ENCODE measurements around the gene ARHGAP31. TPM values are rescaled to one million over a fixed set of nuclear protein-coding genes. Genes with fewer than 3 reads are reported as not detected.
"Not testable (repeated sequence)": the region's sequence is repeated elsewhere in the genome, so short reads cannot be mapped to it uniquely, and the experiment has no call there.

Gene ARHGAP31
- total and polyA plus RNA-seq, 2 donors (not counting 1 experiment from before 2014, with no cell fraction given): 3.5 to 8.1 TPM

DNA sequence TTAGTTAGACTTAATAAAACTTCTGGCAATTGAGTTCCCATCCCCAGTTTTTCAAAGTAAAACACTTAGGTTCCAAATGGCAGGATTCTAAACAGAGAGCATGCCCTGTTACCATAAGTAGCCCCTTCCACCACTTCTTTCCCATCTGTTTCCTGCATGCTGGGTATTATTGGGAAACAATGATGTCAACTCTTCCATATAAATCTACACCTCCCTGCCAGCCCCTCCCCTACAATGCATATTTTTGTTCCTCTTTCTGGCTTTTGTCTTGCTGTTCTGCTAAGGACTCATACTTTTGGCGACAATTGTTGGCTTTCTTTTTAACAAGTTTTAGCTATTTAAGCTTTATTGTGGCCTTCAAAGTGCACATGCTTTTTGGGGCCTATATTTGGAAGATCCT, 11.1 kb downstream of the ARHGAP31 start:
- Histone ChIP-seq H3K27ac (ENCODE audit: insufficient read depth, low read length) (no peak overlapping the region), H2AFZ (ENCODE audit: low read length) (no peak overlapping the region), H3K79me2 (ENCODE audit: control insufficient read depth, insufficient read depth, low read length) (no peaks in the 10 kb centered on the region), H3K36me3 (ENCODE audit: control insufficient read depth, insufficient read depth, low read length) (no peaks in the 10 kb centered on the region), H3K9me3 (ENCODE audit: control insufficient read depth, insufficient read depth, low read depth, low read length) (no peaks in the 10 kb centered on the region), H3K4me2 (ENCODE audit: extremely low read depth, insufficient read depth, low read length) (no peak overlapping the region), H3K9ac (ENCODE audit: insufficient read depth, low read length) (no peak overlapping the region), H3K4me3 (replicated peaks in 1 of 4; ENCODE audit: control extremely low read depth in 1 of 4, insufficient read depth in 1 of 4, low read depth in 3 of 4, low read length in 4 of 4) (no peak overlapping the region), H3K27me3 (ENCODE audit: control insufficient read depth, insufficient read depth, low read length) (no peaks in the 10 kb centered on the region), H3K4me1 (ENCODE audit: control insufficient read depth, extremely low read depth, insufficient read depth, low read length) (peaks cover 18% of the 10 kb centered on the region), H4K20me1 (ENCODE audit: control insufficient read depth, extremely low read depth, insufficient read depth, low read length) (no peaks in the 10 kb centered on the region)
- TF ChIP-seq, protein P1, sequence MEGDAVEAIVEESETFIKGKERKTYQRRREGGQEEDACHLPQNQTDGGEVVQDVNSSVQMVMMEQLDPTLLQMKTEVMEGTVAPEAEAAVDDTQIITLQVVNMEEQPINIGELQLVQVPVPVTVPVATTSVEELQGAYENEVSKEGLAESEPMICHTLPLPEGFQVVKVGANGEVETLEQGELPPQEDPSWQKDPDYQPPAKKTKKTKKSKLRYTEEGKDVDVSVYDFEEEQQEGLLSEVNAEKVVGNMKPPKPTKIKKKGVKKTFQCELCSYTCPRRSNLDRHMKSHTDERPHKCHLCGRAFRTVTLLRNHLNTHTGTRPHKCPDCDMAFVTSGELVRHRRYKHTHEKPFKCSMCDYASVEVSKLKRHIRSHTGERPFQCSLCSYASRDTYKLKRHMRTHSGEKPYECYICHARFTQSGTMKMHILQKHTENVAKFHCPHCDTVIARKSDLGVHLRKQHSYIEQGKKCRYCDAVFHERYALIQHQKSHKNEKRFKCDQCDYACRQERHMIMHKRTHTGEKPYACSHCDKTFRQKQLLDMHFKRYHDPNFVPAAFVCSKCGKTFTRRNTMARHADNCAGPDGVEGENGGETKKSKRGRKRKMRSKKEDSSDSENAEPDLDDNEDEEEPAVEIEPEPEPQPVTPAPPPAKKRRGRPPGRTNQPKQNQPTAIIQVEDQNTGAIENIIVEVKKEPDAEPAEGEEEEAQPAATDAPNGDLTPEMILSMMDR (conservative IDR thresholded peaks at IDR 0.05 in 1 of 2, IDR thresholded peaks at IDR 0.05 in 1 of 2; ENCODE audit: low read depth in 1 of 2, low read length in 2 of 2): no peak
- no peak for TF ChIP-seq EZH2 (IDR thresholded peaks at IDR 0.05; ENCODE audit: low read length, missing control alignments)
- peak in 1 of 2 donors; percentile 23 for DNase-seq (ENCODE audit: low read depth in 2 of 2)

DNA sequence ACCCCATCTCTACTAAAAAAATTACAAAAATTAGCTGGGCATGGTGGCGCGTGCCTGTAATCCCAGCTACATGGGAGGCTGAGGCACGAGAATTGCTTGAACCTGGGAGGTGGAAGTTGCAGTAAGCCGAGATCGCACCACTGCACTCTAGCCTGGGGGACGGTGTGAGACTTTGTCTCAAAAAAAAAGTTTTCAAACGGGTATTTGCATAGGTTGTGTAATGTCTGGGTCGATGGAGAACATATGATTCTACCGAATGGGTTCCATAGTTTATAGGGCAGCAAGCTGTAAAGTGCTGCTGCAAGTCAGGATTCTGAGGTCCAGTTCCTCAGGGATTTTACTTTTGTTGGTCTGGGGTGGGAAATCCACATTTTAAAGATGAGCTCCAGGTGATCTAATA, 12.2 kb downstream of the ARHGAP31 start:
- H3K4me1 ChIP-seq (ENCODE audit: control insufficient read depth, extremely low read depth, insufficient read depth, low read length): peaks cover 28% of the 10 kb centered on the region
- not testable (repeated sequence) for DNase-seq (ENCODE audit: low read depth in 2 of 2); H4K20me1 ChIP-seq (ENCODE audit: control insufficient read depth, extremely low read depth, insufficient read depth, low read length); H2AFZ ChIP-seq (ENCODE audit: low read length); H3K36me3 ChIP-seq (ENCODE audit: control insufficient read depth, insufficient read depth, low read length); H3K9ac ChIP-seq (ENCODE audit: insufficient read depth, low read length); H3K27me3 ChIP-seq (ENCODE audit: control insufficient read depth, insufficient read depth, low read length); H3K79me2 ChIP-seq (ENCODE audit: control insufficient read depth, insufficient read depth, low read length); H3K4me3 ChIP-seq (replicated peaks in 1 of 4; ENCODE audit: control extremely low read depth in 1 of 4, insufficient read depth in 1 of 4, low read depth in 3 of 4, low read length in 4 of 4); H3K9me3 ChIP-seq (ENCODE audit: control insufficient read depth, insufficient read depth, low read depth, low read length); H3K4me2 ChIP-seq (ENCODE audit: extremely low read depth, insufficient read depth, low read length); H3K27ac ChIP-seq (ENCODE audit: insufficient read depth, low read length)

DNA sequence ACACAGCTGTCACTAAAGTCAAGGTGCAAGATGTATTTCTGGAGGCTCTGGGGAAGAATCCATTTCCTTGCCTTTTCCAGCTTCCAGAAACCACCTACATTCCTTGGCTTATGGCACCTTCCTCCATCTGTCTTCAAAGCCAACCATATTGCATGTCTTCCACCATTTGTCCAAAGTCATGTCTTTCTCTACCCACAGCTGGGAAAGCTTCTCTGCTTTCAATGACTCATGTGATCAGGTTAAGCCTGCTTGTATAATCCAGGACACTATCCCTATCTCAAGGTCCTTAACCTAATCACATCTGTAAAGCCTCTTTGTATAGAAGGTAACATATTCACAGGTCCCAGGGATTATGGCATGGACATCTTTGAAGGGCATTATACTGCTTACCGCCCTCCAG, 14.2 kb downstream of the ARHGAP31 start:
- no peak overlapping the region for H3K4me2 ChIP-seq (ENCODE audit: extremely low read depth, insufficient read depth, low read length)
- H3K9me3 ChIP-seq (ENCODE audit: control insufficient read depth, insufficient read depth, low read depth, low read length): no peaks in the 10 kb centered on the region
- H4K20me1 ChIP-seq (ENCODE audit: control insufficient read depth, extremely low read depth, insufficient read depth, low read length): no peaks in the 10 kb centered on the region
- H2AFZ ChIP-seq (ENCODE audit: low read length): no peak overlapping the region
- H3K27ac ChIP-seq (ENCODE audit: insufficient read depth, low read length): no peak overlapping the region
- no peak overlapping the region for H3K9ac ChIP-seq (ENCODE audit: insufficient read depth, low read length)
- DNase-seq (ENCODE audit: low read depth in 2 of 2): peak in 1 of 2 donors; percentile 64
- H3K36me3 ChIP-seq (ENCODE audit: control insufficient read depth, insufficient read depth, low read length): no peaks in the 10 kb centered on the region
- H3K4me1 ChIP-seq (ENCODE audit: control insufficient read depth, extremely low read depth, insufficient read depth, low read length): peaks cover 30% of the 10 kb centered on the region
- TF ChIP-seq, protein P1 (conservative IDR thresholded peaks at IDR 0.05 in 1 of 2, IDR thresholded peaks at IDR 0.05 in 1 of 2; ENCODE audit: low read depth in 1 of 2, low read length in 2 of 2): no peak
- TF ChIP-seq EZH2 (IDR thresholded peaks at IDR 0.05; ENCODE audit: low read length, missing control alignments): no peak
- no peaks in the 10 kb centered on the region for H3K27me3 ChIP-seq (ENCODE audit: control insufficient read depth, insufficient read depth, low read length)
- no peaks in the 10 kb centered on the region for H3K79me2 ChIP-seq (ENCODE audit: control insufficient read depth, insufficient read depth, low read length)
- no peak overlapping the region for H3K4me3 ChIP-seq (replicated peaks in 1 of 4; ENCODE audit: control extremely low read depth in 1 of 4, insufficient read depth in 1 of 4, low read depth in 3 of 4, low read length in 4 of 4)
